Suppressor macrophage treated with lipopolysaccharide for 4 hours (primary cell): ENCODE results near the gene OR51M1.
"Not testable (repeated sequence)": the region's sequence is repeated elsewhere in the genome, so short reads cannot be mapped to it uniquely, and the experiment has no call there.

Experiments
- DNase-seq: peaks from one replicate; pipeline ENCODE4 v3.0.0-alpha.2; 2020

The OR51M1 gene

GRCh38 chr11:5383576-5383975 lies at the start of gene OR51M1:
Gene OR51M1, plus strand, starts transcription at chr11:5383812. Its CDS starts 5,587 bp downstream, at chr11:5389399.
- no peak for DNase-seq

- DNase-seq, result no peak
Measured at GRCh38 chr11:5335170-5335569, 48.4 kb upstream of the OR51M1 start.

- no peak for DNase-seq
Measured at GRCh38 chr11:5336331-5336730, 47.3 kb upstream of the OR51M1 start.

- not testable (repeated sequence) for DNase-seq
Measured at GRCh38 chr11:5337253-5337652, 46.4 kb upstream of the OR51M1 start.

GRCh38 chr11:5339771-5340322 lies 43.8 kb upstream of the OR51M1 start:
- DNase-seq, result no peak

- DNase-seq, result no peak
Measured at GRCh38 chr11:5343474-5344335, 39.9 kb upstream of the OR51M1 start, which contains the start of gene OR51B5. Gene OR51B5, minus strand, starts transcription at chr11:5343524. Its CDS starts 0 bp downstream, at chr11:5343524.

GRCh38 chr11:5345831-5346230 lies 37.8 kb upstream of the OR51M1 start:
- DNase-seq, result no peak

GRCh38 chr11:5348551-5349194 lies 34.9 kb upstream of the OR51M1 start:
- no peak for DNase-seq

GRCh38 chr11:5349550-5349949 lies 34.1 kb upstream of the OR51M1 start:
- no peak for DNase-seq

- no peak for DNase-seq
Measured at GRCh38 chr11:5351208-5351607, 32.4 kb upstream of the OR51M1 start, which contains the start of gene OR51B6. Gene OR51B6, plus strand, starts transcription at chr11:5351508. Its CDS starts 0 bp downstream, at chr11:5351508.

GRCh38 chr11:5356031-5356430 lies 27.6 kb upstream of the OR51M1 start:
- DNase-seq, result not testable (repeated sequence)

- DNase-seq, result no peak
Measured at GRCh38 chr11:5362017-5362625, 21.5 kb upstream of the OR51M1 start.

- DNase-seq, result no peak
Measured at GRCh38 chr11:5363679-5364078, 19.9 kb upstream of the OR51M1 start.

GRCh38 chr11:5364214-5364613 lies 19.4 kb upstream of the OR51M1 start:
- no peak for DNase-seq

- not testable (repeated sequence) for DNase-seq
Measured at GRCh38 chr11:5366365-5366764, 17.2 kb upstream of the OR51M1 start.

GRCh38 chr11:5366856-5367255 lies 16.8 kb upstream of the OR51M1 start:
- DNase-seq, result no peak

- DNase-seq, result no peak
Measured at GRCh38 chr11:5367448-5368074, 16.1 kb upstream of the OR51M1 start.

GRCh38 chr11:5368502-5369043 lies 15.0 kb upstream of the OR51M1 start:
- DNase-seq, result no peak

GRCh38 chr11:5369789-5370188 lies 13.8 kb upstream of the OR51M1 start:
- DNase-seq, result no peak

- peak; percentile 68 for DNase-seq
Measured at GRCh38 chr11:5380740-5381342, 2.8 kb upstream of the OR51M1 start.

- no peak for DNase-seq
Measured at GRCh38 chr11:5384335-5384734, 723 bp downstream of the OR51M1 start.

- no peak for DNase-seq
Measured at GRCh38 chr11:5390210-5390609, 6.6 kb downstream of the OR51M1 start.
